ENCODE data around the gene RASSF6.

DNA sequence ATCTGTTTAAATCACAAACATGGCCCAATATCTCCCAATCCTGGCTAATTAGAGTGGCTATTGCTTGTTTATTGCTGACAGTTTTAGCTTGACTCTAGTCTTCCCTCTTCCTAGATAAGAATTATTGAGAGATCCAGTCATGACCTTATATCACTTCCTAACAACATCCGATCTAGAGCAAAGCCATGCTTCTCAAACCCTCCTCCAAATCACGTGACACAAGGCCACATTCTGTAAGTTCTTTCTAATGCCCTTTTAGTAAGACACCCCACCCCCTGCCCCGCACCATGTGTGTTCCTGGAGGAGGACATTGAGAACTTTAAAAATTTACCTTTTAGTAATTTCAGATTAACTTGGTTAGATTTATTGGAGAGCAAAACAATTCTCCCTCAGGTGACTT is 40.6 kb upstream of the RASSF6 start:
- TF ChIP-seq, protein P1, sequence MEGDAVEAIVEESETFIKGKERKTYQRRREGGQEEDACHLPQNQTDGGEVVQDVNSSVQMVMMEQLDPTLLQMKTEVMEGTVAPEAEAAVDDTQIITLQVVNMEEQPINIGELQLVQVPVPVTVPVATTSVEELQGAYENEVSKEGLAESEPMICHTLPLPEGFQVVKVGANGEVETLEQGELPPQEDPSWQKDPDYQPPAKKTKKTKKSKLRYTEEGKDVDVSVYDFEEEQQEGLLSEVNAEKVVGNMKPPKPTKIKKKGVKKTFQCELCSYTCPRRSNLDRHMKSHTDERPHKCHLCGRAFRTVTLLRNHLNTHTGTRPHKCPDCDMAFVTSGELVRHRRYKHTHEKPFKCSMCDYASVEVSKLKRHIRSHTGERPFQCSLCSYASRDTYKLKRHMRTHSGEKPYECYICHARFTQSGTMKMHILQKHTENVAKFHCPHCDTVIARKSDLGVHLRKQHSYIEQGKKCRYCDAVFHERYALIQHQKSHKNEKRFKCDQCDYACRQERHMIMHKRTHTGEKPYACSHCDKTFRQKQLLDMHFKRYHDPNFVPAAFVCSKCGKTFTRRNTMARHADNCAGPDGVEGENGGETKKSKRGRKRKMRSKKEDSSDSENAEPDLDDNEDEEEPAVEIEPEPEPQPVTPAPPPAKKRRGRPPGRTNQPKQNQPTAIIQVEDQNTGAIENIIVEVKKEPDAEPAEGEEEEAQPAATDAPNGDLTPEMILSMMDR (conservative IDR thresholded peaks at IDR 0.05; ENCODE audit: low read length) = no peak
- no peak for TF ChIP-seq EZH2phosphoT487 (IDR thresholded peaks at IDR 0.05; ENCODE audit: borderline replicate concordance, low read depth, low read length)
